ENCODE data around the gene COLEC12.

DNA sequence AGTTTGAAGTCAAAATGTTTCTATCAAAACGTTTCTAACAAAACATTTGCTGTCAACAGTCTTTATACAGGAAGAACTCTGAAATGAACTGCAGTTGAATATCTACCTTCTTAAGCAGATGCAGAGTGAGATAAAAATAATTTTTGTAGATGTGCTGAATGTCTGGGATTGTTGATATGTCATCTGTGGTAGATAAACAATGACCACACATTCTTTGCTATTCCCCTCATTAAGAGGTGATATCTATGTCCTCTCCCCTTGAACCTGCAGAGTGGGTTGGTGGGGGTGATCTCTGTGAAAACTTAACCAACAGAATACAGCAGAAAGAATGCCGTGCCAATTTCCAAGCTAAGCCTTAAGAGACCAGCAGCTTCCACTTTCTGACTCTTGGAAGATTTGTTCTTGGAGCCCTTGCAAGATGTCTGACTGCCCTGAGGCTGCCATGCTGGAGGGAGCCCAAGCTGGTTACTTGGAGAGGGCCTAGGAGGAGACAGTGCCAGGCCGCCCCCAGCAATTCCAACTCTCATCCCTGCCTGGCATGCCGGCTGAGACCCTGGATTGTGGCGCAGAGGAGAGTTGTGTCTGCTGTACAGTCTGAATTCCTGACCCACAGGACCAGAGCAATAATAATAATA lies 80.8 kb downstream of the COLEC12 start:
- TF ChIP-seq, protein P1, sequence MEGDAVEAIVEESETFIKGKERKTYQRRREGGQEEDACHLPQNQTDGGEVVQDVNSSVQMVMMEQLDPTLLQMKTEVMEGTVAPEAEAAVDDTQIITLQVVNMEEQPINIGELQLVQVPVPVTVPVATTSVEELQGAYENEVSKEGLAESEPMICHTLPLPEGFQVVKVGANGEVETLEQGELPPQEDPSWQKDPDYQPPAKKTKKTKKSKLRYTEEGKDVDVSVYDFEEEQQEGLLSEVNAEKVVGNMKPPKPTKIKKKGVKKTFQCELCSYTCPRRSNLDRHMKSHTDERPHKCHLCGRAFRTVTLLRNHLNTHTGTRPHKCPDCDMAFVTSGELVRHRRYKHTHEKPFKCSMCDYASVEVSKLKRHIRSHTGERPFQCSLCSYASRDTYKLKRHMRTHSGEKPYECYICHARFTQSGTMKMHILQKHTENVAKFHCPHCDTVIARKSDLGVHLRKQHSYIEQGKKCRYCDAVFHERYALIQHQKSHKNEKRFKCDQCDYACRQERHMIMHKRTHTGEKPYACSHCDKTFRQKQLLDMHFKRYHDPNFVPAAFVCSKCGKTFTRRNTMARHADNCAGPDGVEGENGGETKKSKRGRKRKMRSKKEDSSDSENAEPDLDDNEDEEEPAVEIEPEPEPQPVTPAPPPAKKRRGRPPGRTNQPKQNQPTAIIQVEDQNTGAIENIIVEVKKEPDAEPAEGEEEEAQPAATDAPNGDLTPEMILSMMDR (IDR thresholded peaks at IDR 0.05), result no peak
- no peak for TF ChIP-seq POLR2A (IDR thresholded peaks at IDR 0.05)
